Kidney glomerular epithelial cell (primary cell): ENCODE results near the gene LOC101059915.

Experiments
- DNase-seq: peaks from one replicate; lab custom pipeline; 2025; lab: John Stamatoyannopoulos, UW

Gene LOC101059915

DNA sequence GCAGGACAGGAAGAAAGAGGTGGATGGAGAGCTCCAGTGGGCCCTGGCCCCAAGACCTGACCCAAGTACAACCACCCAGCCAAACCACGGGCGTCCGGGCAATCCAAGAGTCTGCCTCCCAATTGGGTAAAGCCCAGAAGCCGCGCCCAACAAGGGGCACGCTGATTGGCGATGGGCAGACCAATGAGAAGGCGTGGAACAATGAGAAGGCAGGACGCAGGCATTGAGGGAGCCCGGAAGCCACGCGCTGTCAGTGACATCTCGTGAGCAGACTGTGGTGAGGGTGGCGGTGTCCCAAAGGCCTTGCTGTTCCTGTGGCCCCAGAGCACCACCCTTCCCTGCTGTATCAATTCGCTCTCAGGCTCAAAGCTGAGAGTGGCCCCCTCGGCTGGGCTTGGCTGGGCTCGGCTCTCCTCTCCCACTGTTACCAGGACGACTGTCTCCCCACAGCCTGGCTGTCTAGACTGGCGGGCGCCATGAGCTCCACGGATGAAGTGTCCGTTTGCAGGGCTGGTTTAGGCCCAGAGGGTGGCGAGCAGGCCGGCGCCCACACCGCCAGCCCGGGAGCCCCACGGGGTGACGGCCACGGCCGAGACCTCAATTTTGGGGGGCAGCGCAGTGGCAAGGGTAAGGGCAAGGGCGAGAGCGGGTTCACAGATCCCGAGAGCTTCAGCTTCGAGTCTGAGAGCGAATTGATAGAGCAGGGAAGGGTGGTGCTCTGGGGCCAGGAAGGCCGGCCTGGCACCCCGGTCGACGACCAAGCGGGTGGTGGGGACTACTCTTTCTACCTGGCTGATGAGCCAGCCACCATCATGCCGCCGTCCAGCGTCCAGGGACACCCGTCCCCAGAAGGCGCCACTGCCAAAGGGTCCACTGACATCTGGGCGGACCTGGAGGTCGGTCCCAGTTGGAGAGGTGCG lies at the start of gene LOC101059915:
Gene LOC101059915 (plus strand): TSS at position 219 of the 920 bp plus-strand sequence.
- DNase-seq, result no peak

DNA sequence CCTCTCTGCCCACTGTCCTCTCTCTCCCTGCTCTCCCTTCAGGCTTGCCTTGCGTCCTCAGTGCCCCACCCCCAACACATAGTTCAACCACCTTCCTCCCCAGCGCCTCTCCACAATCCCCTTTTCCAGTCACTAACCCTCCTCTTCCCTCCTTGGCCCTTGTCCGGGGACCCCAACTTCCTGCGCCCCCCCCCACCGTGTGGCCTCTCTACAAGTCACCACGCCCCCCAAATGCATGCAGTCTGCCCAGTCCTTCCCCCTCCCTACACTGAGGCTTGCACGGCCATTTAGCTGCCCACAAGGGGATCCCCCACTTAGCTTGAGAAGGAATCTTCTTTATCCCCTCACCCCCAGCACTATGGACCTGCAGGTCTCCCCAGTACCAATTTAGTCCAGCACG lies 49.6 kb upstream of the LOC101059915 start:
- DNase-seq, result no peak

DNA sequence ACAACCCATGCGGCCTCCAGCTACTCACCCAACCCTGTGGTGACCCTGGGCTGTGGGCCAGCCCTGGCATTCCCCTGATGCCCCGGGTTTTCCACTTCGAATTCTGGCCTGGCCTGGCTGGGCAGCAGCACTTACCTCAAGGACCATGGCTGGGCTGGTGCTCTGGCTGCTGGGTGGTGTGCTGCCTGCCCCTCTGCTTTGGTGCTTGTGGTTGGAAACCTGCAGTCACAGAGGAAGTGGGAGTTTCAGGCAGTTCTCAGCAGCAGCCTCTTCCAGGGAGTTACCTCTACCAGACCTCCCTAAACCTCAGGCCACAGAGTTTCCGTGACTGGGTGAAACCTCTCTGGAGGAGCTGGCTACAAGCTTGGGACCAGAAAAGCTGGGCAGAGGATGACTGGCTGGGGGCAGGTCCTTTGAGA lies 49.0 kb upstream of the LOC101059915 start, which contains the start of gene CXCR3:
Gene CXCR3 (minus strand): TSS at position 209 of the 419 bp plus-strand sequence. CDS start 62 bp downstream, at position 147.
- DNase-seq, result no peak

DNA sequence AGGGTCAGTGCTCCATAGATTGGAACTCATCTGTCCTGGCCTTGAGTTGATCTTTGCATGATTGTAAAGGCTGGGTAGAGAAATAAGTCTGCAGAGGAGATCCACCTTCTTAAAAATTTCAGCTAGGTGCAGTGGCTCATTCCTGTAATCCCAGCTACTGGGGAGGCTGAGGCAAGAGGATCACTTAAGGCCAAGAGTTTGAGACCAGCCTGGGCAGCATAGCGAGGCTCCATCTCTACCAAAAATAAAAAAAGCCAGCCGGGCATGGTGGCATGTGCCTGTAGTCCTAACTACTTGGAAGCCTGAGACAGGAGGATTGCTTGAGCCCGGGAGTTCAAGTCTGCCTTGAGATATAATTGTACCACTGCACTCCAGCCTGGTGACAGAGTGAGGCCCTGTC lies 48.6 kb upstream of the LOC101059915 start:
- DNase-seq, result no peak

DNA sequence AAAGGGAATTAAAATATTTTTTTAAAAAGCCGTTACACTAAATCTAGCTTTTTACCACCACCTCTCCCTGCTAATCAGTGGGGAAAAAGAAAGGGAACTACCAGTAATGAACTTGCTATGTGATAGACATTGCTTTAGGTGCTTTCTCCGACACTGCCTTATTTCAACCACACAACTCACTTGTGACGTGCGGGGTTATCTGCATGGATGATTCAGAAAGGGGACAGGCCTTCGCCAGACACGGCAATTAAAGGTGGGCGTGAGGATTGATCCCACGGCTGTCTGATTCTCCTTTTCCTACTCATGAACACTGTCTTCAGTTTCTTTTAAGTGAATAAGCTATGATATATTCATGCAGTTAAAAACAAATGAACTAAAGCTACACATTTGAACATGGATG lies 48.2 kb upstream of the LOC101059915 start:
- DNase-seq, result no peak

DNA sequence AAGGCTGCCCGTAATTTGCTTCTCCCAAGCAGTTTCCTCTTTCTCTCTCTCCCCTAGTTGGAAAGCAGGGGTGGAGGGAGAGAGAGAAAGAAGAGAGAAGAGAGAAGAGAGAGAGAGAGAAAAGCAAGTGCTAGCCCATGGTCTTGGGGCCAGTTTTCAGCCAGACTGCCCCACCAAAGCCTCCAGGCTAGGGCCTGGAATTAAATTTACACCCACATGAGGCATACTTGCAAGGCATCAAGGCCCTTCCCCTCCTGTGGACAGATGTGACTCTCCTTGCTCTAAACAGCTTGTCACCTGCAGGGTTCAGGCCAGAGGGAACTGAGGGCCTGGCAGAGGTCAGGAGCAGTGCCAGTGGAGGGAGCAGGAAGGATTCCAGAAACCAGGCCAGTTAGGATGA lies 47.4 kb upstream of the LOC101059915 start:
- DNase-seq, result no peak

DNA sequence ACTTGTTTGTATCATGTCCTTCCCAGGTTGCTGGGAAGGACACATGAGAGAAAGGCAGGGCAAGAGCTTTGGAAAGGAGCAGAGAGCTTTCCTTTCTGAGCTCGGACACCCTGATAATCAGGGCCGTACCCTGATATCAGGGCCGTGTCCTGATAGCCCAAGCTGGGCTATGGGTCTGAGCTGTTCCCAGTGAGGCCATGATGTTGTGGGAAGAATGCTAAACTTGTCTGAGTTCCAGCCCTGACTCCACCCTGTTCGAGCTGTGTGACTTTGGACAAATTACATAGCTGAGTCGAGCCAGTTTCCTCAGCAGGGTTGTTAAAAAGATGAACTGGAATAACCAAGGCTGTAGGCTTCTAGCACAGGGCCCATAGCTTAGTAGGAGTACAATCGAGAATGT lies 45.7 kb upstream of the LOC101059915 start:
- DNase-seq, result no peak

DNA sequence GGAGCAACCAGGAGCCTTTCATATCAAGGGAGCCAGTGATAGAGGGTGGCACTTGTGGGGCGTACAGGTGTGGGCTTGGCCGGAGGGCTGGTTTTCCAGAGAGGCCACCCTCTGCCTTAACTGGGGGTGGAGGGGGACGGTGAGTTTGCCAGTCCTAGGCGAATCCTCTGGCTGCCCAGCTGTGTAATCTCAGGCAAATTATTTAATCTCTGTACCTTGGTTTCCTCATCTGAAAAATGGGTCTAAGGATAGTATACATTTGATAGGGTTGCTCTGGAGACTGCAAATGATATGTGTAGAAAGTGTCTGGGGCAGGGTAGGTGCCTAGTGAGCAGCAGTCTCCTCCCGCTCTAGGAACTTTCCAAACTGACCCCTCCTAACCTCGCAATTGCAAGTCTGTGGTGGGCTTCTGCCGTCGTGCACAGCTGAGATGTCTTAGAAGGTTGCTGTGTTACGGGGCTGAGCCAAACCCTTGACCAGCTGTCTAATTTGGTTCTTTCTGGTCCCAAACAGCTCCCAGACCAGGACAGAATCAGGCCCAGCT lies 45.2 kb upstream of the LOC101059915 start:
- no peak for DNase-seq

DNA sequence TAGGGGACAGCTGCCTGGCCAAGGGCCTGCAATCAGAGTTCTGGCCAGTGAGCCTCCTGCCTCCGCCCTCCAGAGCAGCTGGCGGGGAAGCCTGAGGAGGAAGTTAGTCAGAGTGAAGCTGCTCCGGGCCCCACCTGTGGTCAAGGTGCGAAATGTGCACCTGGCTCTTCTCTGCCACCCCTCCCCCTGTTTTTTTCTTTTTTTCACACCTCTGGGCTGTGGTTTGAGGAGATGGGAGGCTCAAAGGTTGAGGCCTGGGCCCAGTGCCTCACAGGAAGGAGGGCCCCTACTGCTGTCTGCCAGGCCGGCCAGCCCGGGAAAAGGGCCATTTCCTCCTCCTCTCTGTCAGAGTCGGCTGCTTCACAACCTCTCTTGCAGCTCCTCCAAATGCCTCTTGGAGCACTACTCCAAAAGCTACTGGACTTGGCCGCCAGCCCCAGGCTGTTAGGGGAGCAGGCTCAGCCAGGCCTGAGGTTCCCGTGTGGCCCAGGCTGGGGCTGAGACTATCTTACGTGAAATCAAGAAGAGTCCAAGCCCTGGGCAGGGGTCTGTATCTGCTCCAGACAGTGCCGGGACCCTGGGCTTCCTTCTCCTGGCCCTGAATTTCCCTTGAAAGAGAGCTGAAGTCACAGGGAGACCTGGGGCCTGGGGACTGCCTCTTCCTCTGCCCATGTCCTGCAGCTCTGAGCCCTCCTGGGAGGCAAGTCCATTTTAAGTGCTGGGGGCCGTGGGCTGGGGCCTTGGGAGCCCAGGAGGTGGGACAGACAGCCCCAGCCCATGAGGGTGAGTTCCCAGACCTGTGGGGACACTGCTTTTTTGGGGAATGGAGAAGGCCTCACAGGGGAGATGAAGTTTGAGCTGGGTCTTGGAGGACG lies 44.5 kb upstream of the LOC101059915 start:
- peak; percentile 3 for DNase-seq

DNA sequence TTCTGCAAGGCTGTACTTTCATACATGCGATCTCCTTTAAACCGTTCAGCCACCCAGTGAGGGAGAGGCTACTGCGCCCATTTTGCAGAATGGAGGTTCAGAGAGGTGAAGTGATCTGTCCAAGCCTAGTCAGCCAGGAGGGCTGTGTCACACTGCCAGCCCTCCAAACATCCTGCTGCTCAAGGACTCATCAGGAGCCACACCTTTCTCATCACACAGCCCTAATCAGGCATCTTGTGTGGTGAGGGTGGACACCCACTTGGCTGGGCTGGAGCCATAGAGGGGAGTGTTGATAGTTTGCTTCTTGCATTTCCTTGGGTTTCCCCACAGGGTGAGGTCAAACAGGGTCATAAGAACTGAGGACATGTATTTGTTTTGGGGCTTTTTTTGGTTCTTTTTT lies 43.6 kb upstream of the LOC101059915 start:
- DNase-seq, result no peak

DNA sequence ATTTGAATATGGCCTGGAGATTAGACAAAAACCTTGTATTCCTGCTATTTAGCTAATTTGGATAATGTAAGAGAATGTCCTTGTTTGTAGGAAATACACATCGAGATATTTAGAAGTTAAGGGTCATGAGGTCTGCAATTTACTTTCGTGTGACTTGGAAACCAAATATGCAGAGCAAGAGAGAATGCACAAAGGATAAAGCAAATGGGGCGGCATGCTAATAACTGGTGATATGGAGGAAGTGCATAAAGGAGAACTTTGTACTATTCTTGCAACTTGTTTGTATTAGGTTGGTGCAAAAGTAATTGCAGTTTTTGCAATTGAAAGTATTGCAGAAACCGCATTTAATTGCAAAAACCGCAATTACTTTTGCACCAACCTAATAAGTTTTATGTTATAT lies 41.9 kb upstream of the LOC101059915 start:
- no peak for DNase-seq

DNA sequence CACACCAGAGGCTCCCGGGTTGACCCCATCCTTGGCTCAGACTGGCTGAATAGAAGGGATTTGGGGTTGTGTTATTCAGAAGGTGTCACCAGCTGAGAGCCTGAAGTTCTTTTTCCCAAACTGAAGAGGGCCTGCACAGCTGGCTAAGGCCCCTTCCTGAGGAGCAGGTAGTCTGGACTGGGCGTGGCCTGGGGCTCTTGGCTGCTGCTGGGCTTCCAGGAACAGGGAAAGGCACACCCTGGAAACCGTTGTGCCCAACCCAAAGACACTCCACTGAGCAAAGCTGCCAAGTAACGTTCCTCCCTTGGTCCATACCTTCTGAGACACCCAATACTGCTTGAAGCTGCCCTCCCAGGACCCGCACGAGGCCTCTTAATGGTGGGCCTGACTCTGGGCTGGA lies 40.8 kb upstream of the LOC101059915 start:
- no peak for DNase-seq

DNA sequence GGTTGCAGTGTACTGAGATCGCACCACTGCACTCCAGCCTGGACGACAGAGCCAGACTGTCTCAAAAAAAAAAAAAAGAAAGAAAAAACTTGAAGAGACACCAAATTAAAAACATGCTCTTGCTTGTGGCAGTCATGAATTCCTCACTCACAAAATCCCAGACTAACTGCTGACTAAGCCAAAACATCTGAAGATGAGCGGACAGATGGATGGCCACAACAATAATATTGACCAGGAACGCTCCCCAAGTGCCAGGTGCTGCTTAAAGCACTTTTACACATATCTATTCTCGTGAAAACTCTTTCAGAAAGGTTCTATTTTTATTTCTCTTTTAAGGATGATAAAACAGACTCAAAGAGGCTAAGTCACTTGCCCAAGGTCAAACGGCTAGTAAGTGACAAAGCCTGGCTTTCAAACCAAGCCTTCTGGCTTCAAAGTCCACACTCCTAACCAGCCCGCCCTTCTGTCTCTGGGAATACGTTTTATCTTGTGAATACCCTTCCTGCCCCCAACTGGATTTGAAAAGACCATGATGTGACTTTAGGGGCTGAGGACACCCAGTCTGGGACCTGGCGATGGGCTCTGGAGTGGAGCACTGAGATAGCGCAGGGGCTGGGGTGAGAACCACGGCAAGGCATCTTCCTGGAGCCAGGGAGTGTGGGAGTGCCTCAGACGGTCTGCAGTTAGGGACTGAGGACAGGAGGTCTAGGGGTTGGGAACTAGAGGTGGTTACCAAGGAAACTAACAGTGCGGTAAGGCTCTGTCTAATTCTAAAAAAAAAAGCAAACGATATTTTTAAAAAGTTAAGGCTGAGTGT lies 39.5 kb upstream of the LOC101059915 start:
- no peak for DNase-seq

DNA sequence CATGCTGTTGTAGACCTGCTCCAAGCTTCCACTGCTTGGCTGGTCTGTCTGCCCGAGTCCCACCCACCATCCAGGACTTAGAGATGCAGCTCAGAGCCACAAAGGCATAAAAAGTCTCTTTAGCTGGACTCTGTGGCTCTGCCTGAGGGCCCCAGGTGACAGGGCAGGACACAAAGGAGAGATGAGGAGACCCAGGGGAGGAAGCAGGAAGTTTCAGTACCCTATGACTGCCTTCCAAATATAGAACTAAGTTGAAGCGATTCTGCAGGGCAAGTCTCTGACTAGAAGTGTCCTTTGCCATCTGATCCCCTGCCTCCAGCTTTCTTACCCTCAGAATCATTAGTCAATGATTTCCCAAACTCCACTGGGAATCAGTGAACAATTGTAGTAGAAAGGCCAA lies 37.9 kb upstream of the LOC101059915 start:
- no peak for DNase-seq

DNA sequence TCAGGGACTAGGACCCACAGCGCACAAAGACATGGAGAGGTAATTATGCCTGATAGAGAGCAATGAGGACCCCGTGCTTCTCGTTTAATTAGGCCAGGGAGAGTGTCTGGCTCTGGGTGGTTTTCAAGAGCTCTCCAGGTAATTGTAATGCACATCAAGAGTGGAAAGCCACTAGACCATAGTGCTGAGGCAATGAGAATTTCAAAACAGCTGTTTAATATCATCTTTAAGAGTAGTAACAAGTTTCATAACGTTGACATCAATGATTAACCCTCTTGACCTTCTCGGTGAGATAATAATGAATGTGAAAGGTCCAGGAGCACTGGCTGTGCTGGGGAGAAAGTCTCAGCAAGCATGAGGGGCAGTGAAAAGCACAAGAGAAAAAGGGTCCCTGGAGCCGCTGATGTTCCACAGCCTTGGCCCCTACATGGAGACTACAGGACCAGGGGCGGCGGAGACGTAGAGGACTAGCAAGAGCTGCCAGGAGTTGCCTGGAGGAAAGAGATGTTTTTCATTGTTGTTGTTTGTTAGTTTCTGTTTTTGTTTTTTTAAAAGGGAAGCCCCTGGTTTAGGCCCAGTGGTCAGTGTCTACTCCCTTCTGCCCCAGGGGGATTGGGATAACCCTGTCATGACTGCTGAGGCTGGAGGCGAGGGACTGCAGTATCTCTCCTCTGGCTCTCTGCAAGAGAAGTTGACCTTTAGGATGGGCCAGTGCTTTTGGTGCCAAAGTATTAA lies 34.3 kb upstream of the LOC101059915 start:
- DNase-seq, result no peak

DNA sequence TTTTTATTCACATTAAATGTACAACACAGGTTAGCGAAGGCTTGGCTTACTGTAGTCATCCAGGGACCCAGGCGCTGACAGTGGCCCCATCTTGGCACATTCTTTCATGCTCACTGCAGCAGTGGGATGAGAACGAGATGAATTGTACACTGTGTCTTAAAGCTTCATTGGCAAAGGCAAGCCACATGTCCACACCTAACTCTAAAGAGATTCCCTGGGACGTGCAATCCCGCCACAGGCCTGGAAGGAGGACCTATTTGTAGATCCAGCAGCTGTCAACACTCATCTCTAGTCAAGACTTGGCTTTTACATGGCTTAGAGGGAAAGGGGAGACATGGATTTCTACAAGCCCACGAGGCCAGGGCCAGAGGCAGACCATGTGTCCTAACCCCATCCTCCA lies 33.0 kb upstream of the LOC101059915 start:
- no peak for DNase-seq

DNA sequence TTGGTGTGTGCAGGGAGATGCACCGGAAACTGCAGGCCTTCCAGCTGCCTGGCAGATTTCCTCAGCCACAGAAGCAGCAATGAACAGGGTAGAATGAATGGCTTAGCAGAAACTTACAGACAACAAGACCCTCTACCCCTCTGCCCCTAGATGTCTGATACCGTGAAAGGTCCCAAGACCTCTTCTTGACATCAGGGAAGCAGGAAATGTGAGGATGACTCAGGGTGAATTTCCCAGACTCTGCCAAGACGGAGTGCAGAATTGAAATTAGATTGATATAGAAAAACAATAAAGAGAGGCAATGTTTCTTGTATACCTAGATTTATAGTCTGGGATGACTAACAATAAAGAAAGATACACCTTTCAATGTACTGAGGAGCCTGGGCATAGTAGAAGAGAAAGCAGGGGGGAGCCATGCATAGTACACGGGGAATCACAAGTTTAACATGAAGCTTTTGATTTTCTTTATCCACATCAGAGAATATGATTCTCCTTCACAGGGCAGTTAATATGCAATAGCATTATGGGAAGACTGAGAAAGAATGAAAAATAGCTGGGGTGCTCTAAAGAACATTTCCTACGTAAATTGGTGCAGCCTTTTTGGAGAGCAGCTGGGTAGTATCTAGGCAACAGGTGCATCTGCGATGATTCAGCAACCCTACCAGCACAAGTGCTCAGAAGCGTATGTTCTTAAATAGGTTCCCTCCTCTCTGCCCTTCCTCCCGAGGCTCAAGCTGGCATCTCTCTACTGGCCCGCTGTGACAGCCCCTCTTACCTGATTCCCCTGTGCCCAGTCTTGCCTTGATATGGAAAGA lies 30.7 kb upstream of the LOC101059915 start:
- DNase-seq, result no peak

DNA sequence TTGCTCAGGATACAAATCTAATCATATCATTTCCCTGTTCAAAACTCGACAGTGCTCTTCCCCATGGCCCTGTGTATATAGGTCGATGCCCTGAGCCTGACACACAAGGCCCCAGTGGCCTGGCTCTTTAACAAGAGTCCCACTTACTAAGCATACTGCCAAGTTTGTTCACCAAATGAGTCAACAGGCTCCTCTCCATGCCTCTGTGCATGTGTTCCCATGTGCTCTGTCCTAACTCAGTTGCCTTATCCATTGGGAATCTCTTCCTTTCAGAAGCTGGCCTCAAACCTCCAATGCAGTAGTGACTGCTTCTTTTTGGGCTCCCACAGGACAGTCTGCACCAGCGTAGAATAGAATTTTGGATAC lies 30.1 kb upstream of the LOC101059915 start:
- DNase-seq, result no peak

DNA sequence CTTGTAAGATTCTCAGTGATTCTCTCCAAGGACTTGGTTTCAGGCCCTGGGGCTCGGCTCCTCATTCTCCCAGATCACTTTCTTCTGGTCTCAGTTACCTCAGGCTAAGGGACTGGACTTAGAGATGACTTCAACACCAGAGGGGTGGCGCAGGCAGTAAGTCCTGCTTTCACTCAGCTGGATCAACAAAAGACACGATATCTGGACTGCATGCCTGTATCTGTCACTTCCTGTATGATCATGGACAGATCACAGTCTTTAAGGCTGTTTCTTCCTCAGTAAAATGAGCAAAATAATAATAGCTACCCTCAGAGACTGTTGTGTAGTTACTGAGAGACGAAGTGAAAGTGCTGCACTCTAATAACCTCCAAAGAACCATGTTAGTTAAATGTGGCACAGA lies 29.5 kb upstream of the LOC101059915 start:
- DNase-seq, result no peak

DNA sequence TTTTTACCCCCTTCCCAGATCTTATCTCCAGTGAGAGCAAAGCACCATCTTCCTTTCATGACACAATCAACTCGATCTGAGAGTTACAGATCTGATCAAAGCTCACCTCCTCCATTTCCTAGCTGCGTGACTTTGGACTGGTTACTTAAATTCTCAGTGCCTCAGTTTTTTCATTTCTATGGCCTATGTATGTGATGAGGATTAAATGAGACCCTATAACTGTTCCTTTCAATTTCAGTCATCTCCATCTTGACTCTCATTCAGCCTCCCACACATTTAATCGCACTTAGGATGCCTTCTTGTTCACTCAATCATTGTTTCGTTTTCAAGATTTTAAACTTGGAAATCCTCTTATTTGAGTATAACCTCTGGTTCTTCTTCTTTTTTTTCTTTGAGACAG lies 28.9 kb upstream of the LOC101059915 start:
- DNase-seq, result no peak
